OCI-LY3 (cell line): ENCODE measurements around the gene N4BP2.

Source experiments
- H2AFZ ChIP-seq: fragments of 200-600, 300-600 bp; shearing (Covaris generic); 2 replicates; pipeline ENCODE4 v1.6.0; 2014; ENCODE audit warnings: antibody characterized with exemption, low read depth, low read length
- H3K27ac ChIP-seq: fragments of 200-600, 300-600 bp; sonication (generic); 2 replicates; pipeline ENCODE4 v1.5.1; 2014; ENCODE audit warnings: mild to moderate bottlenecking, low read length, moderate library complexity, mixed read lengths
- H3K27me3 ChIP-seq: fragments of 200-600, 300-600 bp; sonication (generic); 2 replicates; pipeline ENCODE4 v1.6.1; 2014; ENCODE audit warnings: low read depth, low read length, mixed read lengths
- H3K36me3 ChIP-seq: fragments of 200-600, 300-600 bp; sonication (generic); replicated peaks from 2 replicates; pipeline ENCODE3; 2014; ENCODE audit warnings: low read depth, low read length, mixed read lengths
- H3K4me1 ChIP-seq: fragments of 300-600, 200-600 bp; sonication (generic); 2 replicates; pipeline ENCODE4 v1.6.1; 2014; ENCODE audit warnings: low read length, mixed read lengths
- H3K4me2 ChIP-seq: fragments of 200-600, 300-600 bp; sonication (generic); 2 replicates; pipeline ENCODE4 v1.6.1; 2014; ENCODE audit warnings: low read length, mixed read lengths
- H3K4me3 ChIP-seq: fragments of 300-600, 200-600 bp; sonication (generic); 2 replicates; pipeline ENCODE4 v1.5.1; 2014; ENCODE audit warnings: antibody characterized with exemption, mild to moderate bottlenecking, low read length, moderate library complexity
- H3K79me2 ChIP-seq: fragments of 300-600, 200-600 bp; shearing (Covaris generic); 2 replicates; pipeline ENCODE4 v1.6.1; 2014; ENCODE audit warnings: mild to moderate bottlenecking, low read length, mixed read lengths
- H3K9ac ChIP-seq: fragments of 300-600, 200-600 bp; shearing (Covaris generic); 2 replicates; pipeline ENCODE4 v1.6.0; 2014; ENCODE audit warnings: mild to moderate bottlenecking, low read length, moderate library complexity
- H3K9me3 ChIP-seq: fragments of 200-600, 300-600 bp; shearing (Covaris generic); 2 replicates; pipeline ENCODE4 v1.6.1; 2014; ENCODE audit warnings: low read length, mixed read lengths; ENCODE audit not compliant: insufficient read depth
- H4K20me1 ChIP-seq: fragments of 200-600, 300-600 bp; sonication (generic); 2 replicates; pipeline ENCODE4 v1.6.1; 2016; ENCODE audit warnings: low read length, mixed read lengths; ENCODE audit not compliant: insufficient read depth
- CTCF ChIP-seq: fragments of 200-600, 300-600 bp; sonication (generic); IDR thresholded peaks from 2 replicates; pipeline ENCODE4 v1.5.1; 2014; ENCODE audit warnings: antibody characterized with exemption, low read length, low read depth
- EZH2phosphoT487 ChIP-seq: fragments of 200-600 bp; shearing (Covaris generic); IDR thresholded peaks from 2 replicates; pipeline ENCODE4 v1.6.1; 2018; ENCODE audit warnings: antibody characterized with exemption, mixed run types, low read depth

The N4BP2 gene

DNA sequence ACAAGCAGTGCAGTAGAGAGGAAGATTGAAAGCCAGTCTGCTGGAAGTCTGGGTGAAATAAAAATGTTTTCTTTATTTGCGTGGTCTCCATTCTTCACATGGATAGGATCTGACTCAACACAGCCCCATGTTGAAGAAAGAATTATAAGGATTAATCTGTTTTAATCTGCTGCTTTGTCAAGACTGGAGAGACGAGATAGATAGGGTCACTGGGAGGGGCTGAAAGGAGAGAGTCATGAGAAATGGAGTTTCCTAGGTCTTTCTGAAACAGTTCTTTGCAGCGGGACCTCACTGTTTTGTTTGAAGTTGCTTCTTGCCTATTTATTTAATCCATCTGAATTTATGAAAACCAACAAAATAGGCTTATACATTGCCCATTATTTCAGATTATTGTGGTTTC is 107.8 kb downstream of the N4BP2 start:
- no peak overlapping the region for H2AFZ ChIP-seq
- no peak overlapping the region for H3K4me2 ChIP-seq
- TF ChIP-seq EZH2phosphoT487: no peak
- no peak for TF ChIP-seq CTCF
- no peak overlapping the region for H3K4me3 ChIP-seq
- H3K9ac ChIP-seq: no peak overlapping the region
- peaks cover under 1% of the 10 kb centered on the region for H3K36me3 ChIP-seq
- no peaks in the 10 kb centered on the region for H3K9me3 ChIP-seq
- no peaks in the 10 kb centered on the region for H3K27me3 ChIP-seq
- peaks cover 18% of the 10 kb centered on the region for H3K4me1 ChIP-seq
- H3K27ac ChIP-seq: no peak overlapping the region
- no peaks in the 10 kb centered on the region for H4K20me1 ChIP-seq
- H3K79me2 ChIP-seq: no peaks in the 10 kb centered on the region

DNA sequence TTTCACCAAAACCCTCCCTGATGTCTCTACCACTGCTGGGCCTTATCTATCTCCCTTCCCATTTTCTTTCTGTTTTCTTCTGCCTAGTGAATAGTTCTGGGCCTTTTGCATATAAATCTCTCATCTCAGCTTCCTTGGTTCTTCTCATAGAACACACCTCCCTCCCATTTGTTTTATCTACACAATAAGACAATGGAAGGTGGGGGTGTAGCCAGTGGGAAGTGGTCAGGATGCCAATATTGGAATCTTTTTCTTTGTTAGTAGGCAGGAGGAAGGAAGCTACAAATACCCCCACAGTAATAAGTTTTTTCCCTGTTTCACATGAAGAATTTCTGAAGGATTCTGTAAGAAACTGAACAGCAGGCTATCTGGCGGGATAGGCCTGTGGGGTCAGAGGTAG is 109.3 kb downstream of the N4BP2 start:
- Histone ChIP-seq H3K4me2 (no peak overlapping the region), H3K4me1 (peaks cover 18% of the 10 kb centered on the region), H3K27me3 (no peaks in the 10 kb centered on the region), H3K9me3 (no peaks in the 10 kb centered on the region), H2AFZ (no peak overlapping the region), H4K20me1 (no peaks in the 10 kb centered on the region), H3K4me3 (no peak overlapping the region), H3K9ac (no peak overlapping the region), H3K79me2 (no peaks in the 10 kb centered on the region), H3K27ac (no peak overlapping the region), H3K36me3 (no peaks in the 10 kb centered on the region)
- TF ChIP-seq EZH2phosphoT487: no peak
- no peak for TF ChIP-seq CTCF

GRCh38 chr4:40168070-40168469 is 111.4 kb downstream of the N4BP2 start:
- no peaks in the 10 kb centered on the region for H4K20me1 ChIP-seq
- H3K79me2 ChIP-seq: no peaks in the 10 kb centered on the region
- H3K4me1 ChIP-seq: peaks cover 33% of the 10 kb centered on the region
- H3K36me3 ChIP-seq: no peaks in the 10 kb centered on the region
- H3K4me3 ChIP-seq: no peak overlapping the region
- H3K27me3 ChIP-seq: no peaks in the 10 kb centered on the region
- H3K9me3 ChIP-seq: no peaks in the 10 kb centered on the region
- TF ChIP-seq EZH2phosphoT487 (no peak), CTCF (no peak)
- no peak overlapping the region for H3K9ac ChIP-seq
- H2AFZ ChIP-seq: no peak overlapping the region
- no peak overlapping the region for H3K4me2 ChIP-seq
- no peak overlapping the region for H3K27ac ChIP-seq

DNA sequence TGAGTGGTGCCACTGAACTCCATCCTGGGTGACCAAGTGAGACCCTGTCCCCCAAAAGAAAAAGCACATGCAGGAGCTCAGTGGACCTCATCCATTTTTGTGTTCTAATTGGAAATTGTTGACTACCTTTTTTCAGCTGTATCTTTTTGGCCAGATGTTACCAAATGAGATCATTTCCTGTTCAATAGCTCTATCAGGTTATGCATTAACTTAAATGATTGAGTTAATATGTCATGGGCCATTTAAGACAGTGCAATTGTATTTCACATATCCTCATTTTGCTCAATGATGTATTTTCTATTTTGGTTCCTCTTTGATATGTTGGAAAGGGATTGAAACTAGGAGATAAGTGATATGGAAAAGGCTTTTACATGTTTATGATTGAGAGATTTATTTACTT is 113.9 kb downstream of the N4BP2 start:
- Histone ChIP-seq H3K27me3 (no peaks in the 10 kb centered on the region), H3K9me3 (no peaks in the 10 kb centered on the region), H3K4me3 (peak overlapping the region; percentile 46), H3K9ac (peak overlapping the region; percentile 32; the same call in 1 of the 2 replicates), H4K20me1 (no peaks in the 10 kb centered on the region), H3K79me2 (no peaks in the 10 kb centered on the region), H3K4me2 (peak overlapping the region; percentile 58), H2AFZ (no peak overlapping the region), H3K4me1 (peaks cover 46% of the 10 kb centered on the region), H3K27ac (peak overlapping the region; percentile 63), H3K36me3 (no peaks in the 10 kb centered on the region)
- TF ChIP-seq CTCF (no peak), EZH2phosphoT487 (no peak)
